Occipital lobe (tissue), 3 donors: ENCODE data around the gene TLR4. TPM values are rescaled to one million over a fixed set of nuclear protein-coding genes. Genes with fewer than 3 reads are reported as not detected.
A peak's percentile ranks its signal among the peaks of the same experiment; 100 is the strongest.

Experiments used
- DNase-seq: peaks from one replicate; lab custom pipeline; 2025; lab: John Stamatoyannopoulos, UW
- small RNA-seq: library from RNA; depleted of rRNA; stranded (forward); fragments of <200 nt; gene quantifications from one replicate; pipeline ENCODE3, GENCODE V24; 2014
- total RNA-seq: library from RNA; depleted of rRNA; stranded (reverse); fragments of >200 nt; gene quantifications from one replicate; pipeline ENCODE4 v1.2.3, GENCODE V29; 2014

TLR4 gene
- total RNA-seq, 1 donor from 2014 or later = 10.8 TPM

GRCh38 chr9:117744856-117745389 lies 40.7 kb downstream of the TLR4 start:
- DNase-seq = peak; percentile 39

- DNase-seq = no peak
Measured at GRCh38 chr9:117745598-117745997, 41.4 kb downstream of the TLR4 start.

- no peak for DNase-seq
Measured at GRCh38 chr9:117746263-117746662, 42.1 kb downstream of the TLR4 start.

GRCh38 chr9:117747386-117747970 lies 43.3 kb downstream of the TLR4 start:
- no peak for DNase-seq

- DNase-seq = no peak
Measured at GRCh38 chr9:117750401-117750800, 46.2 kb downstream of the TLR4 start.

GRCh38 chr9:117752894-117753293 lies 48.7 kb downstream of the TLR4 start:
- DNase-seq = no peak

- no peak for DNase-seq
Measured at GRCh38 chr9:117757561-117758190, 53.5 kb downstream of the TLR4 start.

- no peak for DNase-seq
Measured at GRCh38 chr9:117763314-117763713, 59.1 kb downstream of the TLR4 start.

GRCh38 chr9:117768750-117769395 lies 64.7 kb downstream of the TLR4 start:
- no peak for DNase-seq

- no peak for DNase-seq
Measured at GRCh38 chr9:117771136-117771535, 66.9 kb downstream of the TLR4 start.

- DNase-seq = no peak
Measured at GRCh38 chr9:117772960-117773359, 68.8 kb downstream of the TLR4 start.

Small RNA genes within 50 kb of the gene (small RNA-seq; reads per million reads assigned to genes)
- gene RNU6-1082P = not detected
